Fibroblast of mammary gland (primary cell): ENCODE measurements around the gene HADHA.

Experiments used
- DNase-seq: peaks from one replicate; pipeline ENCODE4 v3.0.0-alpha.2; 2010; ENCODE audit warnings: low read depth
- H3K4me3 ChIP-seq: 2 replicates; pipeline ENCODE4 v1.5.1; 2011; ENCODE audit warnings: low read depth, mild to moderate bottlenecking, low read length, moderate library complexity; ENCODE audit not compliant: control insufficient read depth
- TF ChIP-seq, protein P1 (sequence below): conservative IDR thresholded peaks from 2 replicates; pipeline ENCODE4 v1.5.1; 2011; ENCODE audit warnings: low read depth, low read length, inconsistent platforms; ENCODE audit not compliant: control insufficient read depth, insufficient read depth

The HADHA gene

GRCh38 chr2:26182887-26183630 is 61.4 kb downstream of the HADHA start:
- TF ChIP-seq, protein P1, sequence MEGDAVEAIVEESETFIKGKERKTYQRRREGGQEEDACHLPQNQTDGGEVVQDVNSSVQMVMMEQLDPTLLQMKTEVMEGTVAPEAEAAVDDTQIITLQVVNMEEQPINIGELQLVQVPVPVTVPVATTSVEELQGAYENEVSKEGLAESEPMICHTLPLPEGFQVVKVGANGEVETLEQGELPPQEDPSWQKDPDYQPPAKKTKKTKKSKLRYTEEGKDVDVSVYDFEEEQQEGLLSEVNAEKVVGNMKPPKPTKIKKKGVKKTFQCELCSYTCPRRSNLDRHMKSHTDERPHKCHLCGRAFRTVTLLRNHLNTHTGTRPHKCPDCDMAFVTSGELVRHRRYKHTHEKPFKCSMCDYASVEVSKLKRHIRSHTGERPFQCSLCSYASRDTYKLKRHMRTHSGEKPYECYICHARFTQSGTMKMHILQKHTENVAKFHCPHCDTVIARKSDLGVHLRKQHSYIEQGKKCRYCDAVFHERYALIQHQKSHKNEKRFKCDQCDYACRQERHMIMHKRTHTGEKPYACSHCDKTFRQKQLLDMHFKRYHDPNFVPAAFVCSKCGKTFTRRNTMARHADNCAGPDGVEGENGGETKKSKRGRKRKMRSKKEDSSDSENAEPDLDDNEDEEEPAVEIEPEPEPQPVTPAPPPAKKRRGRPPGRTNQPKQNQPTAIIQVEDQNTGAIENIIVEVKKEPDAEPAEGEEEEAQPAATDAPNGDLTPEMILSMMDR, result no peak
- H3K4me3 ChIP-seq, result no peak overlapping the region
- DNase-seq, result no peak

DNA sequence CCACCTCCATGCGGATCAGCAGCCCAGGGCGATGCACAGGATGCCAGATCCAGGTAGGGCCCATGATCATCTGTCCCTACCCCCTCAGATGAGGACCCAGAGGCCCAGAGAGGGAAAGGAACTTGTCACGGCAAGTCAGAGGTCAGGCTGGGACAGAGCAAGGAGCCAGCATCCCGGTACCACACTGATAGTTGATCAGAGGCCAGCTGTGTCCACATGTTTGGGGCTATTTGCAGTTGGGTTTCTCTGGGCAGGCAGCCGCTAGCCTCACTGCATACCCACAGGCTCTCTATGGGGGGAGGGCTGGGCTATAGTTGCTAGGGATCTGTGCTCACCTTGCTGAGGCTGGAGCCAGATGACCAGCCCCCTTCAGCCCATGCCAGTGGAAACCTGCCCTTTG is 62.0 kb downstream of the HADHA start:
- TF ChIP-seq, protein P1, result no peak
- no peak for DNase-seq
- no peak overlapping the region for H3K4me3 ChIP-seq

GRCh38 chr2:26179446-26179913 is 65.0 kb downstream of the HADHA start:
- peak overlapping the region; percentile 48 for H3K4me3 ChIP-seq
- TF ChIP-seq, protein P1, result no peak
- no peak for DNase-seq

GRCh38 chr2:26178746-26179436 is 65.5 kb downstream of the HADHA start:
- peak overlapping the region; percentile 48 for H3K4me3 ChIP-seq
- peak; percentile 21 for DNase-seq
- TF ChIP-seq, protein P1, result no peak

GRCh38 chr2:26178246-26178645 is 66.2 kb downstream of the HADHA start:
- TF ChIP-seq, protein P1, result no peak
- peak overlapping the region; percentile 48 for H3K4me3 ChIP-seq
- no peak for DNase-seq

DNA sequence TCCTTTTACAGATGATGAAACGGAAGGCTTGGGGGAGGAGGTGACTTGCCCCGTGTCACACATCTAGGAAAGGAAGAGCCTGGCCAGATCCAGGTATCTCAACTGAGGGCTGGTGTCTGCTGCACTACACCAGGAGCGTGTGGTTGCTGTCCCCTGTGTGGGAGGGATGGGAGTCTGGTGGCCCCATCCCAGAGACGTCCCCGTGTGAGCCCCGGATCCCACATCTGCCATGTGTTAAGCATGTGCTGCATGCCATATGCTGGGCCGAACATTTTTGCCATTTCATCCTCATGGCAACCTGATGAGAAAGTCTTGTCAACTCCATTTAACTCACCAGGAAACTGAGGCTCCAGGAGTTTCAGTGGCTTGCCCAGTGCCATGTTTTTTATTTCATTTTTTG is 67.3 kb downstream of the HADHA start:
- H3K4me3 ChIP-seq, result no peak overlapping the region
- TF ChIP-seq, protein P1, result no peak
- DNase-seq, result no peak
